Stimulated activated memory B cell treated with anti-CD40 and anti-IgM and Interleukin-4, amounts not matched to agents 10 μg/mL and 1 μg/mL and 100 μg/mL, for 72 hours (primary cell): ENCODE data around the gene AHNAK2.

Source experiments
- ATAC-seq: fragments of 150-1000 bp; cut with Tn5 transposase; 2 replicates; pipeline ENCODE4 v1.10.0; 2021
- H3K27ac Mint-ChIP-seq: one replicate; pipeline ENCODE4 v1.8.0; 2022; ENCODE audit warnings: mild to moderate bottlenecking, mixed read lengths
- H3K27me3 Mint-ChIP-seq: one replicate; pipeline ENCODE4 v1.8.0; 2022; ENCODE audit warnings: mixed read lengths
- H3K36me3 Mint-ChIP-seq: one replicate; pipeline ENCODE4 v1.8.0; 2022; ENCODE audit warnings: mixed read lengths
- H3K4me1 Mint-ChIP-seq: one replicate; pipeline ENCODE4 v1.8.0; 2022; ENCODE audit warnings: mixed read lengths
- H3K4me3 Mint-ChIP-seq: one replicate; pipeline ENCODE4 v1.8.0; 2022; ENCODE audit warnings: mild to moderate bottlenecking, moderate library complexity, mixed read lengths
- H3K9me3 Mint-ChIP-seq: one replicate; pipeline ENCODE4 v1.8.0; 2022; ENCODE audit warnings: mixed read lengths

The AHNAK2 gene

GRCh38 chr14:104973385-104974145 is 4.6 kb downstream of the AHNAK2 start:
- Mint-ChIP-seq H3K4me3 (no peak overlapping the region), H3K27me3 (peaks cover 71% of the 10 kb centered on the region), H3K9me3 (no peaks in the 10 kb centered on the region), H3K36me3 (peaks cover 5% of the 10 kb centered on the region), H3K27ac (no peak overlapping the region), H3K4me1 (peaks cover 28% of the 10 kb centered on the region)
- ATAC-seq, result no peak

GRCh38 chr14:104973135-104973384 is 5.1 kb downstream of the AHNAK2 start:
- Mint-ChIP-seq H3K4me3 (no peak overlapping the region), H3K27me3 (peaks cover 74% of the 10 kb centered on the region), H3K27ac (no peak overlapping the region), H3K36me3 (peaks cover 5% of the 10 kb centered on the region), H3K4me1 (peaks cover 33% of the 10 kb centered on the region), H3K9me3 (no peaks in the 10 kb centered on the region)
- no peak for ATAC-seq

- ATAC-seq, result no peak
- no peak overlapping the region for H3K4me3 Mint-ChIP-seq
- H3K9me3 Mint-ChIP-seq, result no peaks in the 10 kb centered on the region
- H3K27me3 Mint-ChIP-seq, result peaks cover 75% of the 10 kb centered on the region
- no peak overlapping the region for H3K27ac Mint-ChIP-seq
- peaks cover 35% of the 10 kb centered on the region for H3K4me1 Mint-ChIP-seq
- peaks cover 5% of the 10 kb centered on the region for H3K36me3 Mint-ChIP-seq
Observed at GRCh38 chr14:104972301-104973134, 5.7 kb downstream of the AHNAK2 start.

GRCh38 chr14:104971447-104972240 is 6.5 kb downstream of the AHNAK2 start:
- ATAC-seq, result no peak
- Mint-ChIP-seq H3K27ac (no peak overlapping the region), H3K9me3 (no peaks in the 10 kb centered on the region), H3K36me3 (peaks cover 5% of the 10 kb centered on the region), H3K4me1 (peaks cover 33% of the 10 kb centered on the region), H3K27me3 (peaks cover 73% of the 10 kb centered on the region), H3K4me3 (no peak overlapping the region)

- Mint-ChIP-seq H3K27ac (no peak overlapping the region), H3K9me3 (no peaks in the 10 kb centered on the region), H3K4me1 (peaks cover 22% of the 10 kb centered on the region), H3K36me3 (no peaks in the 10 kb centered on the region), H3K27me3 (peaks cover 73% of the 10 kb centered on the region), H3K4me3 (no peak overlapping the region)
- ATAC-seq, result no peak
Observed at GRCh38 chr14:104970231-104971068, 7.7 kb downstream of the AHNAK2 start.

- no peak for ATAC-seq
Observed at GRCh38 chr14:104969741-104970230, 8.4 kb downstream of the AHNAK2 start.

GRCh38 chr14:104968541-104969401 is 9.4 kb downstream of the AHNAK2 start:
- Mint-ChIP-seq H3K36me3 (no peaks in the 10 kb centered on the region), H3K4me3 (no peak overlapping the region), H3K9me3 (no peaks in the 10 kb centered on the region), H3K27ac (no peak overlapping the region), H3K4me1 (peaks cover 20% of the 10 kb centered on the region), H3K27me3 (peaks cover 68% of the 10 kb centered on the region)
- ATAC-seq, result peak; percentile 8

More at GRCh38 chr14:104969741-104970230, 8.4 kb downstream of the AHNAK2 start:
- no peak overlapping the region for H3K27ac Mint-ChIP-seq
- no peaks in the 10 kb centered on the region for H3K9me3 Mint-ChIP-seq
- H3K36me3 Mint-ChIP-seq, result no peaks in the 10 kb centered on the region
- H3K4me3 Mint-ChIP-seq, result no peak overlapping the region
- H3K4me1 Mint-ChIP-seq, result peaks cover 20% of the 10 kb centered on the region
- H3K27me3 Mint-ChIP-seq, result peaks cover 78% of the 10 kb centered on the region

- Mint-ChIP-seq H3K4me1 (peaks cover 20% of the 10 kb centered on the region), H3K4me3 (no peak overlapping the region), H3K27ac (no peak overlapping the region), H3K9me3 (no peaks in the 10 kb centered on the region), H3K36me3 (no peaks in the 10 kb centered on the region), H3K27me3 (peaks cover 68% of the 10 kb centered on the region)
- peak; percentile 20 for ATAC-seq
Observed at GRCh38 chr14:104968153-104968527, 10.0 kb downstream of the AHNAK2 start.

GRCh38 chr14:104967386-104968152 is 10.6 kb downstream of the AHNAK2 start:
- H3K27me3 Mint-ChIP-seq, result peaks cover 68% of the 10 kb centered on the region
- no peak overlapping the region for H3K27ac Mint-ChIP-seq
- no peak overlapping the region for H3K4me3 Mint-ChIP-seq
- no peaks in the 10 kb centered on the region for H3K9me3 Mint-ChIP-seq
- H3K4me1 Mint-ChIP-seq, result peaks cover 20% of the 10 kb centered on the region
- no peaks in the 10 kb centered on the region for H3K36me3 Mint-ChIP-seq
- ATAC-seq, result peak; percentile 5

- no peak overlapping the region for H3K4me3 Mint-ChIP-seq
- H3K4me1 Mint-ChIP-seq, result peaks cover 20% of the 10 kb centered on the region
- ATAC-seq, result no peak
- H3K9me3 Mint-ChIP-seq, result no peaks in the 10 kb centered on the region
- H3K27ac Mint-ChIP-seq, result no peak overlapping the region
- no peaks in the 10 kb centered on the region for H3K36me3 Mint-ChIP-seq
- H3K27me3 Mint-ChIP-seq, result peaks cover 68% of the 10 kb centered on the region
Observed at GRCh38 chr14:104966981-104967385, 11.2 kb downstream of the AHNAK2 start.

- no peaks in the 10 kb centered on the region for H3K9me3 Mint-ChIP-seq
- no peak overlapping the region for H3K27ac Mint-ChIP-seq
- no peaks in the 10 kb centered on the region for H3K36me3 Mint-ChIP-seq
- H3K4me3 Mint-ChIP-seq, result no peak overlapping the region
- no peak for ATAC-seq
- H3K4me1 Mint-ChIP-seq, result peaks cover 20% of the 10 kb centered on the region
- peaks cover 62% of the 10 kb centered on the region for H3K27me3 Mint-ChIP-seq
Observed at GRCh38 chr14:104966261-104966865, 11.8 kb downstream of the AHNAK2 start.

- Mint-ChIP-seq H3K4me1 (peaks cover 20% of the 10 kb centered on the region), H3K4me3 (no peak overlapping the region), H3K36me3 (no peaks in the 10 kb centered on the region), H3K9me3 (no peaks in the 10 kb centered on the region), H3K27ac (no peak overlapping the region), H3K27me3 (peaks cover 55% of the 10 kb centered on the region)
- peak; percentile 6 for ATAC-seq
Observed at GRCh38 chr14:104965561-104966231, 12.5 kb downstream of the AHNAK2 start.
